HG02763 (cell line): ENCODE data around the gene PNMT.

Source experiments
- ATAC-seq: cut with Tn5 transposase; IDR thresholded peaks from one replicate; pipeline ENCODE4 v1.9.1; 2021; ENCODE audit warnings: mild to moderate bottlenecking, moderate library complexity; ENCODE audit not compliant: unreplicated experiment

PNMT gene

GRCh38 chr17:39667262-39667944 lies 850 bp upstream of the PNMT start:
- no peak for ATAC-seq

GRCh38 chr17:39669897-39670735 lies 1.9 kb downstream of the PNMT start:
- ATAC-seq, result no peak

GRCh38 chr17:39670746-39671145 lies 2.5 kb downstream of the PNMT start:
- no peak for ATAC-seq

GRCh38 chr17:39671651-39672521 lies 3.6 kb downstream of the PNMT start:
- no peak for ATAC-seq

GRCh38 chr17:39672522-39673334 lies 4.5 kb downstream of the PNMT start:
- no peak for ATAC-seq

- ATAC-seq, result no peak
These were observed 5.3 kb downstream of the PNMT start for GRCh38 chr17:39673335-39674081.

GRCh38 chr17:39674179-39674578 lies 5.9 kb downstream of the PNMT start:
- no peak for ATAC-seq

GRCh38 chr17:39674702-39675389 lies 6.6 kb downstream of the PNMT start:
- no peak for ATAC-seq

GRCh38 chr17:39675390-39676082 lies 7.3 kb downstream of the PNMT start:
- no peak for ATAC-seq

- ATAC-seq, result no peak
These were observed 8.1 kb downstream of the PNMT start for GRCh38 chr17:39676198-39676819.

- no peak for ATAC-seq
These were observed 8.8 kb downstream of the PNMT start for GRCh38 chr17:39677072-39677471.

- ATAC-seq, result no peak
These were observed 9.5 kb downstream of the PNMT start for GRCh38 chr17:39677542-39678339.

GRCh38 chr17:39678340-39679116 lies 10.3 kb downstream of the PNMT start:
- no peak for ATAC-seq

GRCh38 chr17:39679521-39680192 lies 11.4 kb downstream of the PNMT start:
- ATAC-seq, result no peak

GRCh38 chr17:39683295-39683939 lies 15.2 kb downstream of the PNMT start:
- no peak for ATAC-seq
